GM12873 (cell line): ENCODE results near the gene METTL14.

Experiments used
- TF ChIP-seq, protein P1 (sequence below): IDR thresholded peaks from 2 replicates; pipeline ENCODE4 v1.5.1; 2012; ENCODE audit warnings: low read depth, mild to moderate bottlenecking, moderate library complexity, low read length, control low read depth; ENCODE audit not compliant: insufficient read depth; ENCODE audit errors: missing control alignments

The METTL14 gene

DNA sequence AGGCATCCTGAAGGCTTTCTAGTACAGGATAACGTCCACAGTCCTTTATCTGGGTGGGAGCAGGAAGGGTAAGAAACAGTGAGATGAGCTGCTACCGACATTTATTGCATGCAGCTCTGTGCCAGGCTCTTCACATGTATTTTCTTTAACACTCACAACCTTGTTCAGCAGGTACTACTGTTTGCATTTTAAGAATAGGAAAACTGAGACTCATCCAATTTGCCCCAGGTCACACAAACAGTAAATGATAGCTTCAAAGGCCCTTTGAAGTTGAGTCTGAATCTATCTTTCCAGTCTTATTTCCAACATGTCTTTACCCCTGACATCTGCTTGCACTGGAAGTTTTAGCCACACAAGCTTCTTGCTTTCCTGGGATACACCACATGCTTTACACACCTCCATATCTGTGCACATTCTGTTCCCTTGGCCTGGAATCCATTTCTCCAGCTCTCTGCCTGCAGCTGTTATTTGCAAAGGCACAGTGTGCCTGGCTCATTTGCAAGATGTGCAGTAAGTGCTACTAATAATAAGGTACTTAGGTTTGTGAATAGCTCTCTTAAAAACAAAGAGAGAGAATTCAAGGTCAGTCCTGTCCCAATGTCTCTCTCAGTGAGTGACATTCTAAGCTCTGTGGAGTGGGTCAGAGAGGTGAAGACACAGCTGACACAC, 61.2 kb downstream of the METTL14 start:
- TF ChIP-seq, protein P1, sequence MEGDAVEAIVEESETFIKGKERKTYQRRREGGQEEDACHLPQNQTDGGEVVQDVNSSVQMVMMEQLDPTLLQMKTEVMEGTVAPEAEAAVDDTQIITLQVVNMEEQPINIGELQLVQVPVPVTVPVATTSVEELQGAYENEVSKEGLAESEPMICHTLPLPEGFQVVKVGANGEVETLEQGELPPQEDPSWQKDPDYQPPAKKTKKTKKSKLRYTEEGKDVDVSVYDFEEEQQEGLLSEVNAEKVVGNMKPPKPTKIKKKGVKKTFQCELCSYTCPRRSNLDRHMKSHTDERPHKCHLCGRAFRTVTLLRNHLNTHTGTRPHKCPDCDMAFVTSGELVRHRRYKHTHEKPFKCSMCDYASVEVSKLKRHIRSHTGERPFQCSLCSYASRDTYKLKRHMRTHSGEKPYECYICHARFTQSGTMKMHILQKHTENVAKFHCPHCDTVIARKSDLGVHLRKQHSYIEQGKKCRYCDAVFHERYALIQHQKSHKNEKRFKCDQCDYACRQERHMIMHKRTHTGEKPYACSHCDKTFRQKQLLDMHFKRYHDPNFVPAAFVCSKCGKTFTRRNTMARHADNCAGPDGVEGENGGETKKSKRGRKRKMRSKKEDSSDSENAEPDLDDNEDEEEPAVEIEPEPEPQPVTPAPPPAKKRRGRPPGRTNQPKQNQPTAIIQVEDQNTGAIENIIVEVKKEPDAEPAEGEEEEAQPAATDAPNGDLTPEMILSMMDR, result no peak

DNA sequence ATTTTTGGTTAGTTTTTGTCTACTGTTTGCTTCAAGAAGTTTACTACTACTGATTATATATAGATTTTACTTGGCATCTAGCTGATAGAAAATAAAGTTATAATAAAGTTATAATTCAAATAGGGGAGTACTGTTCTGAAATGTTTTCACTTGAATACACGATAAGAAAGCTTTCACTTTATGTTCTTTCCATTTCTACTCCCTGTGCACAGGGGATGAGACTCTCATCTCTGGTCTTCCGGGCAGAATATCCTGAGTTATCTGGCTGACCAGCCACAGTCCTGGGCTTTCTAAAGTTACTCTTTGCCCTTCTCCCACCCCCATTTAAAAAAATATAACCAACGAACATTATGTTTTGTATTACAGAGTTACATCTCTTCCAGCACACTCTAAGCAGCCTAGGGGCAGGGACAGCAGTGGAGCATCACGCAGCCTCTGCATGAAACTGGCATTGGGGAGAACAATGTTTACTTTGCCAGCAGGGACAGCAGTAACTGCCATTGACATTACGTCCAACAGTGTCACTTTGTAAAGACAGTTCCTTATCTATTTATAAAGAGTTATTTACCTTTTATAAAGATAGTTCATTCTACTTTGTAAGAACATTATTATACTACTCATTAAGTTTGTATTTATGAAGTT, 64.3 kb downstream of the METTL14 start:
- TF ChIP-seq, protein P1, result no peak

DNA sequence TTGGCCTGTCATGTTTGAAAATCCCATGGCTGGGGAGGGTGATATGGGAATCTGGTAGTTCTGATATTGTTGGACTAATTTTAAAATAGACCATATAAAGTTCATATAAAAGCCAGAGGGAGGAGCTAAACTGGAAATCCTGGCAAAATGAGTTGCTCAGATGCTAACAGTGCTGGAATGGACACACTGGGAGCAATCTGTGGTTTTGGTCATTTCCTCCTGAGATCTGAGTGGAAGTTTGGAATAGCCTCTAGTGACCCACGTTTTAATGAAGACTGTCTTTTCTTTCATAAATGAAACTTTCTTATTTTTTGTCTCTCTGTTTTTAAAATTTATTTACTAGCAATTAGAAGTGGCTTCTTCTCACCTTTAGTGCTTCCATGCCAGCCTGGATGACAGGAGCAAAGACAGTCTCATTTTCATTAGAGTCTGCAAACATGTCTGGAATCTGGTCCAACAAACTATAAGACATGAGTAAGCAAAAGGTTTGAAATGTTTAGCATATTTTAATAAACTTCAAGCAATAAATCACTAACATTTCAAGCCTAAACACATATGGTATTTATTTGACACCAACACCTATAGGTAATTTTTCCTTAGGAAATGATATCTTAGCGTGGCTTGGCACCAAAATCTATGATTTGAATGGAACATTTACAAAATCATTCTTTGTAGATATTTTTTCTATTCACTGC, 66.6 kb downstream of the METTL14 start:
- TF ChIP-seq, protein P1, result no peak

GRCh38 chr4:118752551-118752950, 67.4 kb downstream of the METTL14 start:
- TF ChIP-seq, protein P1, result no peak

DNA sequence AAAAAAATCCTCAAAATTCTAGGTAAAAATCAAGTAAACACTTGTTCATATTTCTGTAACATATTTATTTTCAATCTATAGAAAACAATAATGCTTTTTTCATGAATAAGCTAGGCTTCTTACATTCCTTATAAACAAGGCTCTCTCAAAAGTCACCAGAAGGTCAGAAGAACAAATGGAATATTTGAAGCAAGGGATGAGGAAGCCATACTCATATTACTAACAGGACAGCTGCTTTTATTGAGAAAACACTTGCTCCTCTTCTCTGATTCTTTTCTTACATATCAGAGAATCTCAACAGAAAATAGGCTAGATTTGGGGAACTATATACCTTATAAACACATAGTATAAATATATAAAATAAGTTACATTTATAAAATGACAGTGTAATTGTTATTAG, 67.9 kb downstream of the METTL14 start:
- TF ChIP-seq, protein P1, result no peak

DNA sequence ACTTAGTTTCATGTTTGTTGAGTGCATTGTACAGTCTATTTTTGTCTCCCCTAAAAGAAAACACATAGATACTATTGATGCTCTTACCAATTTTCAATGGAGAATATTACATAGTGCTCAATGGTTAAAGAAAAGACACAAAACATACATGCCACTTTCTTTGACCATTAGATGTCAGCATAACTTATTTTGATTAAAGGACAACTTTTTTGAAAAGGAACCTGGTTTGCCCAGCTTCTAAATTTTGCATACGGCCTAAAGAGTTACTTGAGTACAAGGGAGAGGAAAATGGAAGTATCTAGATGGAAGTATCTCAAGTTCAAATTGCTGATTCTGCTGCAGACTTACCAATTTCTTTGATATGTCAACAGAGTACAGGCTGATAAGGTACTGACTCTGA, 68.5 kb downstream of the METTL14 start:
- TF ChIP-seq, protein P1, result no peak

DNA sequence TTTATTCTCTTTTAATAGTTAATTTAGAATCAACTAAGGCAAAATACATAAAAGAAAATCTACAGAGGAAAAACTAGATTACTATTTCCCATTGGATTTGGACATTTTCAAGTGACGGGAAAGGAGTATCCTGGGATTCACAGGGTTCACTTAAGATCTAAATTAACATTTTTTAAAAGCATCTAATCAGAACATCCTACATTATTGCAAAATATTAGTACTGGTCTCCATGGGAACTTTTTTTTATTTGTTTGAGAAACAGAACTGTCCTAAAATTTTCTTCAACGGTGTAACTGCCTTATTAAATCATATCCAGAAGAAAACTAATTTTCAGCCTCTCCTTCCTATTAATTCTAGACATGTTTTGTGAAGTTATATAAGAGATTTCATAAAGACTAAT, 69.7 kb downstream of the METTL14 start:
- TF ChIP-seq, protein P1, result no peak
